ENCODE measurements around the gene P4HB. TPM values are rescaled to one million over a fixed set of nuclear protein-coding genes. Genes with fewer than 3 reads are reported as not detected.
A peak's percentile ranks its signal among the peaks of the same experiment; 100 is the strongest.

Gene P4HB
- 100 to 1,000 TPM; 223 to 233 TPM for total RNA-seq
- polyA plus RNA-seq (2013, experiment 1 of 2), result 193 TPM
- polyA plus RNA-seq (2013, experiment 2 of 2), result 226 TPM
- total RNA-seq, result 156 to 635 (median 252) reads per million in 172 experiments

- DNase-seq (peak in 2 of 14 experiments; percentile 32 to 35), ATAC-seq (ENCODE audit: poor library complexity) (peak; percentile 12)
- POLR2A ChIA-PET, result interaction anchor here (0.7 to 2.5 kb wide), 10 partner anchors 10 to 345 kb away, joined by 3 to 63 read pairs (median 5); partner anchors contain the start of genes ARHGDIA, ARL16, DCXR and HGS
- Mint-ChIP-seq H3K27ac (peak within 1 kb of the TSS; percentile 96), H3K9me3 (no peaks in the 10 kb centered on the region), H3K27me3 (no peaks in the 10 kb centered on the region), H3K4me1 (ENCODE audit: low read depth) (peaks cover 29% of the 10 kb centered on the region), H3K36me3 (ENCODE audit: low read depth) (peaks cover 27% of the 10 kb centered on the region), H3K4me3 (peak within 1 kb of the TSS; percentile 94)
- Histone ChIP-seq H3K4me1 (ENCODE audit: insufficient read depth, low read length) (peaks cover 57% of the 10 kb centered on the region), H3K27me3 (ENCODE audit: control insufficient read depth in 1 of 2, insufficient read depth in 2 of 2, low read length in 2 of 2) (no peaks in the 10 kb centered on the region), H3K36me3 (ENCODE audit: insufficient read depth, low read length) (peaks cover 49% of the 10 kb centered on the region), H3K4me3 (ENCODE audit: low read length) (peak within 1 kb of the TSS; percentile 78), H3K9me3 (ENCODE audit: control insufficient read depth in 1 of 2, insufficient read depth in 1 of 2, low read length in 2 of 2) (no peaks in the 10 kb centered on the region), H3K27ac (ENCODE audit: low read depth in 1 of 2, low read length in 2 of 2) (peak within 1 kb of the TSS; percentile 93 to 95)
- intact Hi-C loops (cut with DNase I, micrococcal nuclease), result loop anchor here (1.0 to 10.0 kb wide), 7 partner anchors 11 to 345 kb away; partner anchors contain the start of genes ARL16 (in 2 of the 2), HGS (in 2 of the 2), MCRIP1 (in 2 of the 2) and ACTG1 (in 1 of the 2)
- CTCF ChIA-PET, result interaction anchor here (1.2 kb wide), 1 partner anchor 10 kb away, joined by 3 read pairs; no protein-coding TSS in a partner anchor
- no peak for TF ChIP-seq CTCF (IDR thresholded peaks at IDR 0.05)
Observed at GRCh38 chr17:81859906-81860755, at the start of gene P4HB. Gene P4HB, minus strand, starts transcription at chr17:81860535. Its CDS starts 64 bp downstream, at chr17:81860471.

- Histone ChIP-seq H3K36me3 (ENCODE audit: insufficient read depth, low read length) (peaks cover 46% of the 10 kb centered on the region), H3K4me1 (ENCODE audit: insufficient read depth, low read length) (peaks cover 21% of the 10 kb centered on the region), H3K27me3 (ENCODE audit: control insufficient read depth in 1 of 2, insufficient read depth in 2 of 2, low read length in 2 of 2) (no peaks in the 10 kb centered on the region), H3K4me3 (ENCODE audit: low read length) (no peak overlapping the region), H3K9me3 (ENCODE audit: control insufficient read depth in 1 of 2, insufficient read depth in 1 of 2, low read length in 2 of 2) (no peaks in the 10 kb centered on the region), H3K27ac (ENCODE audit: low read depth in 1 of 2, low read length in 2 of 2) (no peak overlapping the region)
- H3K4me3 Mint-ChIP-seq, result peak overlapping the region; percentile 45
- ATAC-seq (ENCODE audit: poor library complexity), result no peak
- CTCF ChIA-PET, result no interaction called here
- TF ChIP-seq CTCF (IDR thresholded peaks at IDR 0.05), result no peak
- no peak overlapping the region for H3K27ac Mint-ChIP-seq
- H3K4me1 Mint-ChIP-seq (ENCODE audit: low read depth), result peaks cover 4% of the 10 kb centered on the region
- DNase-seq, result no peak
- no peaks in the 10 kb centered on the region for H3K27me3 Mint-ChIP-seq
- peaks cover 26% of the 10 kb centered on the region for H3K36me3 Mint-ChIP-seq (ENCODE audit: low read depth)
- POLR2A ChIA-PET, result interaction anchor here (0.9 to 3.6 kb wide), 2 partner anchors 17 to 37 kb away, joined by 4 to 13 read pairs; partner anchors contain the start of genes ANAPC11 and ARHGDIA
- H3K9me3 Mint-ChIP-seq, result no peaks in the 10 kb centered on the region
- intact Hi-C loops (cut with DNase I, micrococcal nuclease), result no loop called here
Observed at GRCh38 chr17:81909231-81909630, 48.9 kb upstream of the P4HB start.

DNA sequence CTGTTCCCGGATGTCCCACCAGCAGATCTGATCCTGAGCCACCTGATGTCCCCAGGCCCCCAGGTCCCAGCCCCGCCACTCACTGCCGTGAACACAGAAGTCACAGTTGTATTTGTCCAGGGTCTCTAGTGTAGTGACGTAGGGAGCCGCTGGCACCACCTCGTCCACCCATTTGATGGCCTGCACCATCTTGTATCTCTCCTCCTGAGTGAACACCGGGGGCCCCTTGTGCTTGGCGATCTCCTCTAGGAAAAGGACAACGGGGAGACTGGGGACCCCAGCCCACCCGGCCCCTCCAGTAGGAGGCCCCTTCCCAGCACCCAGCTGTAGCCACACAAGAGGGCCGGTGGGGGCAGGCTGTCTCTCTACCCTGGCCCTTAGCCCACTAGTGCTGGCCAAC lies 48.5 kb upstream of the P4HB start:
- Histone ChIP-seq H3K4me1 (ENCODE audit: insufficient read depth, low read length) (peaks cover 21% of the 10 kb centered on the region), H3K4me3 (ENCODE audit: low read length) (no peak overlapping the region), H3K27me3 (ENCODE audit: control insufficient read depth in 1 of 2, insufficient read depth in 2 of 2, low read length in 2 of 2) (no peaks in the 10 kb centered on the region), H3K36me3 (ENCODE audit: insufficient read depth, low read length) (peaks cover 42% of the 10 kb centered on the region), H3K27ac (ENCODE audit: low read depth in 1 of 2, low read length in 2 of 2) (no peak overlapping the region), H3K9me3 (ENCODE audit: control insufficient read depth in 1 of 2, insufficient read depth in 1 of 2, low read length in 2 of 2) (no peaks in the 10 kb centered on the region)
- DNase-seq (no peak), ATAC-seq (ENCODE audit: poor library complexity) (no peak)
- no peaks in the 10 kb centered on the region for H3K9me3 Mint-ChIP-seq
- ChIA-PET CTCF (no interaction called here), POLR2A (interaction anchor here (3.6 kb wide), 1 partner anchor 37 kb away, joined by 13 read pairs; the partner anchor contains the start of gene ARHGDIA)
- no peak overlapping the region for H3K27ac Mint-ChIP-seq
- H3K4me1 Mint-ChIP-seq (ENCODE audit: low read depth), result peaks cover 4% of the 10 kb centered on the region
- intact Hi-C loops (cut with DNase I, micrococcal nuclease), result no loop called here
- peak overlapping the region; percentile 45 for H3K4me3 Mint-ChIP-seq
- H3K36me3 Mint-ChIP-seq (ENCODE audit: low read depth), result peaks cover 27% of the 10 kb centered on the region
- no peak for TF ChIP-seq CTCF (IDR thresholded peaks at IDR 0.05)
- no peaks in the 10 kb centered on the region for H3K27me3 Mint-ChIP-seq

Data from CD4-positive, alpha-beta T cell (primary cell).